HEK293T (cell line): ENCODE results near the gene KIF26B.
"Not testable (repeated sequence)": the region's sequence is repeated elsewhere in the genome, so short reads cannot be mapped to it uniquely, and the experiment has no call there.

Experiments
- CTCF ChIA-PET: fragments of 350-600 bp; formaldehyde crosslinking; extraction: SDS; loops from one replicate; lab custom pipeline; 2021; ENCODE audit warnings: antibody characterized with exemption, inconsistent platforms; lab: Yijun Ruan, JAX
- POLR2A ChIA-PET: fragments of 350-600 bp; formaldehyde crosslinking; extraction: SDS; loops from one replicate; lab custom pipeline; 2020; ENCODE audit warnings: antibody characterized with exemption, inconsistent platforms; lab: Yijun Ruan, JAX
- DNase-seq: peaks from one replicate; pipeline ENCODE4 v3.0.0; 2012; ENCODE audit warnings: mixed read lengths; ENCODE audit errors: extremely low spot score
- ARNT ChIP-seq: fragments of 450-650 bp; IDR thresholded peaks from 2 replicates; pipeline ENCODE4 v1.6.1; 2017; ENCODE audit warnings: mild to moderate bottlenecking
- BHLHE40 ChIP-seq: fragments of 450-650 bp; IDR thresholded peaks from 2 replicates; pipeline ENCODE4 v1.6.1; 2016; ENCODE audit warnings: mild to moderate bottlenecking, moderate library complexity, borderline replicate concordance
- CTBP1 ChIP-seq: fragments of 450-650 bp; IDR thresholded peaks from 2 replicates; pipeline ENCODE4 v1.6.1; 2016; ENCODE audit warnings: borderline replicate concordance
- ELF4 ChIP-seq: fragments of 450-650 bp; IDR thresholded peaks from 2 replicates; pipeline ENCODE4 v1.6.1; 2017; ENCODE audit warnings: antibody characterized with exemption
- FOXA1 ChIP-seq: fragments of 450-650 bp; IDR thresholded peaks from 2 replicates; pipeline ENCODE4 v1.6.1; 2016; ENCODE audit warnings: mild to moderate bottlenecking
- FOXK2 ChIP-seq: fragments of 450-650 bp; IDR thresholded peaks from 2 replicates; pipeline ENCODE4 v1.6.1; 2016; ENCODE audit warnings: mild to moderate bottlenecking
- FOXM1 ChIP-seq: fragments of 450-650 bp; IDR thresholded peaks from 2 replicates; pipeline ENCODE4 v1.6.1; 2017; ENCODE audit warnings: mild to moderate bottlenecking, borderline replicate concordance
- HDGF ChIP-seq: fragments of 450-650 bp; IDR thresholded peaks from 2 replicates; pipeline ENCODE4 v1.6.1; 2017; ENCODE audit warnings: antibody characterized with exemption, borderline replicate concordance
- L3MBTL2 ChIP-seq: fragments of 450-650 bp; conservative IDR thresholded peaks from 2 replicates; pipeline ENCODE4 v1.6.1; 2016; ENCODE audit warnings: mild to moderate bottlenecking
- LEF1 ChIP-seq: fragments of 450-650 bp; IDR thresholded peaks from 2 replicates; pipeline ENCODE4 v1.6.1; 2017; ENCODE audit warnings: mild to moderate bottlenecking, borderline replicate concordance
- NFRKB ChIP-seq: fragments of 450-650 bp; IDR thresholded peaks from 2 replicates; pipeline ENCODE4 v1.6.1; 2016; ENCODE audit warnings: mild to moderate bottlenecking, moderate library complexity
- PKNOX1 ChIP-seq: fragments of 450-650 bp; IDR thresholded peaks from 2 replicates; pipeline ENCODE4 v1.6.1; 2016
- SP1 ChIP-seq: fragments of 450-650 bp; IDR thresholded peaks from 2 replicates; pipeline ENCODE4 v1.6.1; 2017
- SUZ12 ChIP-seq: fragments of 450-650 bp; IDR thresholded peaks from 2 replicates; pipeline ENCODE4 v1.6.1; 2016; ENCODE audit warnings: mild to moderate bottlenecking
- TARDBP ChIP-seq: fragments of 450-650 bp; IDR thresholded peaks from 2 replicates; pipeline ENCODE4 v1.6.1; 2016
- ZNF384 ChIP-seq: fragments of 450-650 bp; IDR thresholded peaks from 2 replicates; pipeline ENCODE4 v1.6.1; 2016

KIF26B gene

GRCh38 chr1:245319094-245319493, 164.3 kb downstream of the KIF26B start:
- DNase-seq = no peak
- CTCF ChIA-PET = no interaction called here
- POLR2A ChIA-PET = no interaction called here
- no peak for TF ChIP-seq HDGF

- DNase-seq = no peak
- CTCF ChIA-PET = no interaction called here
- TF ChIP-seq PKNOX1 (no peak), HDGF (no peak), SUZ12 (no peak), FOXA1 (no peak), NFRKB (no peak), L3MBTL2 (no peak), ZNF384 (no peak), FOXK2 (no peak), TARDBP (no peak), LEF1 (no peak), FOXM1 (no peak), BHLHE40 (no peak), ARNT (no peak), SP1 (no peak), CTBP1 (no peak), ELF4 (no peak)
- POLR2A ChIA-PET = no interaction called here
Measured at GRCh38 chr1:245322673-245323072, 167.9 kb downstream of the KIF26B start.

GRCh38 chr1:245323765-245324164, 169.0 kb downstream of the KIF26B start:
- POLR2A ChIA-PET, CTCF ChIA-PET, DNase-seq: not testable (repeated sequence)

- ChIA-PET POLR2A (no interaction called here), CTCF (no interaction called here)
- DNase-seq = no peak
- TF ChIP-seq SUZ12 = no peak
- no peak for TF ChIP-seq FOXM1
- no peak for TF ChIP-seq LEF1
- no peak for TF ChIP-seq FOXK2
- TF ChIP-seq BHLHE40 = no peak
- no peak for TF ChIP-seq SP1
- TF ChIP-seq TARDBP = no peak
- TF ChIP-seq HDGF = no peak
- no peak for TF ChIP-seq PKNOX1
- no peak for TF ChIP-seq ELF4
- TF ChIP-seq ARNT = no peak
- no peak for TF ChIP-seq L3MBTL2
- TF ChIP-seq ZNF384 = no peak
Measured at GRCh38 chr1:245325922-245326795, 171.4 kb downstream of the KIF26B start.

- no peak for DNase-seq
- ChIA-PET POLR2A (interaction anchor here (0.9 kb wide), 1 partner anchor 10 kb away, joined by 4 read pairs; no protein-coding TSS in a partner anchor), CTCF (no interaction called here)
- TF ChIP-seq FOXK2 (no peak), BHLHE40 (no peak), NFRKB (no peak), PKNOX1 (no peak), SUZ12 (no peak), HDGF (no peak), TARDBP (no peak), CTBP1 (no peak)
Measured at GRCh38 chr1:245327360-245327759, 172.6 kb downstream of the KIF26B start.

GRCh38 chr1:245327842-245328241, 173.1 kb downstream of the KIF26B start:
- no peak for DNase-seq
- CTCF ChIA-PET = no interaction called here
- TF ChIP-seq NFRKB = no peak
- no peak for TF ChIP-seq ARNT
- no peak for TF ChIP-seq BHLHE40
- no peak for TF ChIP-seq LEF1
- TF ChIP-seq FOXM1 = no peak
- no peak for TF ChIP-seq ZNF384
- TF ChIP-seq TARDBP = no peak
- TF ChIP-seq L3MBTL2 = no peak
- no peak for TF ChIP-seq FOXK2
- no peak for TF ChIP-seq PKNOX1
- TF ChIP-seq CTBP1 = no peak

More at GRCh38 chr1:245327842-245328241, 173.1 kb downstream of the KIF26B start:
- POLR2A ChIA-PET = interaction anchor here (0.9 kb wide), 1 partner anchor 9 kb away, joined by 4 read pairs; no protein-coding TSS in a partner anchor
